Endothelial cell of umbilical vein (primary cell): ENCODE results near the gene ZNRD2. TPM values are rescaled to one million over a fixed set of nuclear protein-coding genes. Genes with fewer than 3 reads are reported as not detected.

ENCODE experiments used
- BruUV-seq: library from RNA; stranded (reverse); fragments of 400-500 nt; replicated peaks from 2 replicates; lab custom pipeline; 2021; lab: Mats Ljungman, UMichigan
- CTCF ChIA-PET: fragments of 300-600, 350-600 bp; sonication (Branson Sonifier 250); formaldehyde crosslinking; loops from one replicate; lab custom pipeline; 2021; ENCODE audit warnings: antibody characterized with exemption, inconsistent platforms; lab: Charles Lee
- POLR2A ChIA-PET: fragments of 300-600, 350-600 bp; sonication (Branson Sonifier 250); formaldehyde crosslinking; loops from one replicate; lab custom pipeline; 2021; ENCODE audit warnings: antibody characterized with exemption, inconsistent platforms; lab: Charles Lee
- DNase-seq: peaks from one replicate; pipeline ENCODE4 v3.0.0-alpha.2; 2011; ENCODE audit warnings: low read depth, low spot score
- FAIRE-seq: peaks from 2 replicates; lab custom pipeline; 2011; peaks lifted over from hg19 to GRCh38; lab: Jason Lieb, UNC
- H2AFZ ChIP-seq: 2 replicates; pipeline ENCODE4 v1.6.0; 2012; ENCODE audit warnings: low read depth, low read length, control low read depth, inconsistent platforms
- H3K27ac ChIP-seq: 2 replicates; pipeline ENCODE4 v1.5.1; 2011; ENCODE audit warnings: low read depth, mild to moderate bottlenecking, control low read depth, low read length, moderate library complexity; ENCODE audit not compliant: insufficient read depth
- H3K27me3 ChIP-seq, 2 experiments: 2 replicates each; pipeline versions ENCODE4 v1.6.0 to v1.6.1; 2011; ENCODE audit warnings: low read length in 2 of 2, mixed read lengths in 1 of 2; ENCODE audit not compliant: control insufficient read depth in 2 of 2, insufficient read depth in 2 of 2
- H3K36me3 ChIP-seq, 2 experiments: 2 replicates in 1 of 2; 3 replicates in 1 of 2; pipeline ENCODE4 v1.5.1; 2011; ENCODE audit warnings: low read length in 2 of 2, mild to moderate bottlenecking in 1 of 2, moderate library complexity in 1 of 2; ENCODE audit not compliant: control insufficient read depth in 2 of 2, insufficient read depth in 2 of 2; ENCODE audit errors: extremely low read depth in 1 of 2
- H3K4me1 ChIP-seq: 3 replicates; pipeline ENCODE4 v1.5.1; 2011; ENCODE audit warnings: mild to moderate bottlenecking, low read length; ENCODE audit not compliant: control insufficient read depth, insufficient read depth; ENCODE audit errors: extremely low read depth
- H3K4me2 ChIP-seq: 2 replicates; pipeline ENCODE4 v1.6.1; 2011; ENCODE audit warnings: low read length, control low read depth, mixed read lengths; ENCODE audit not compliant: insufficient read depth
- H3K4me3 ChIP-seq, 3 experiments: fragments of 200-600 bp in 1 of 3; sonication (generic), shearing (Covaris generic) in 1 of 3; replicated peaks in 1 of 3; 2 replicates each; pipeline ENCODE4 v1.5.1; 2011 to 2016; ENCODE audit warnings: control low read depth in 3 of 3, low read length in 3 of 3, mild to moderate bottlenecking in 2 of 3, inconsistent platforms in 1 of 3, low read depth in 1 of 3, moderate library complexity in 1 of 3; ENCODE audit not compliant: insufficient read depth in 1 of 3
- H3K79me2 ChIP-seq: 2 replicates; pipeline ENCODE4 v1.6.0; 2012; ENCODE audit warnings: low read length, inconsistent platforms; ENCODE audit not compliant: control insufficient read depth, insufficient read depth
- H3K9ac ChIP-seq: replicated peaks from 2 replicates; pipeline ENCODE3; 2011; ENCODE audit warnings: low read length, control low read depth; ENCODE audit not compliant: insufficient read depth; ENCODE audit errors: extremely low read depth
- H3K9me1 ChIP-seq: replicated peaks from 3 replicates; pipeline ENCODE4 v1.6.0; 2011; ENCODE audit warnings: mild to moderate bottlenecking, low read length; ENCODE audit not compliant: control insufficient read depth, insufficient read depth; ENCODE audit errors: extremely low read depth
- H3K9me3 ChIP-seq: replicated peaks from 2 replicates; pipeline ENCODE4 v1.5.1; 2012; ENCODE audit warnings: low read length, inconsistent platforms; ENCODE audit not compliant: control insufficient read depth, insufficient read depth
- H4K20me1 ChIP-seq: replicated peaks from 2 replicates; pipeline ENCODE3; 2011; ENCODE audit warnings: mild to moderate bottlenecking, low read length; ENCODE audit not compliant: control insufficient read depth, insufficient read depth; ENCODE audit errors: extremely low read depth
- EZH2 ChIP-seq: IDR thresholded peaks from 2 replicates; pipeline ENCODE4 v1.6.1; 2012; ENCODE audit warnings: borderline replicate concordance, low read depth, mild to moderate bottlenecking, moderate library complexity, low read length, inconsistent platforms; ENCODE audit not compliant: severe bottlenecking
- FOS ChIP-seq: IDR thresholded peaks from 2 replicates; pipeline ENCODE4 v1.6.1; 2011; ENCODE audit warnings: mild to moderate bottlenecking, low read length, moderate library complexity, borderline replicate concordance; ENCODE audit not compliant: insufficient read depth
- GATA2 ChIP-seq: IDR thresholded peaks from 2 replicates; pipeline ENCODE4 v1.7.0; 2011; ENCODE audit warnings: low read depth, mild to moderate bottlenecking, moderate library complexity, mixed read lengths, low read length; ENCODE audit not compliant: insufficient read length, insufficient read depth
- JUN ChIP-seq: IDR thresholded peaks from 2 replicates; pipeline ENCODE4 v1.6.1; 2011; ENCODE audit warnings: borderline replicate concordance, low read depth; ENCODE audit not compliant: insufficient read length, insufficient read depth
- MYC ChIP-seq: IDR thresholded peaks from one replicate; pipeline ENCODE4 v1.6.1; 2011; ENCODE audit warnings: mild to moderate bottlenecking, low read depth, low read length
- POLR2A ChIP-seq: IDR thresholded peaks from 2 replicates; pipeline ENCODE4 v1.6.1; 2012; ENCODE audit warnings: low read depth, mild to moderate bottlenecking, control low read depth, low read length
- POLR2AphosphoS5 ChIP-seq: IDR thresholded peaks from 2 replicates; pipeline ENCODE4 v1.6.1; 2012; ENCODE audit warnings: low read depth, mild to moderate bottlenecking, control low read depth, low read length, moderate library complexity; ENCODE audit not compliant: insufficient read depth
- dilution Hi-C: fragments of 300-500 bp; cut with MboI; formaldehyde crosslinking; loops from one replicate; pipeline ENCODE4 v1.15.0; 2019; ENCODE audit warnings: low sequenced_read_pairs; ENCODE audit not compliant: extremely low pct_ligation_motif_present
- intact Hi-C: fragments of 100-400 bp; cut with micrococcal nuclease; formaldehyde crosslinking; loops from one replicate; pipeline ENCODE4 v1.10.0; 2022
- polyA plus RNA-seq, 4 experiments: library from polyadenylated mRNA; depleted of rRNA in 3 of 4; stranded (reverse) in 3 of 4; unstranded in 1 of 4; fragments of >200 nt; gene quantifications; 2 replicates each; pipeline versions ENCODE4 v1.2.1 to v1.2.3, GENCODE V29; 2011 to 2012; ENCODE audit warnings: missing spikeins in 1 of 4
- total RNA-seq: library from RNA; stranded (reverse); gene quantifications from 2 replicates; pipeline ENCODE4 v1.2.3, GENCODE V29; 2021
- TF ChIP-seq, protein P1 (sequence below): IDR thresholded peaks from 2 replicates; pipeline ENCODE4 v1.6.1; 2011; ENCODE audit not compliant: insufficient read depth, insufficient read length
- TF ChIP-seq, protein P2 (sequence below), 2 donors: IDR thresholded peaks; 1 replicate in 1 of 2; 2 replicates in 1 of 2; pipeline ENCODE4 v1.5.1; 2011; ENCODE audit warnings: low read length in 2 of 2, mild to moderate bottlenecking in 2 of 2, moderate library complexity in 2 of 2, control low read depth in 1 of 2, inconsistent platforms in 1 of 2, low read depth in 1 of 2; ENCODE audit not compliant: insufficient read depth in 1 of 2; ENCODE audit errors: extremely low read depth in 1 of 2

The ZNRD2 gene
- total and polyA plus RNA-seq, 2 donors (not counting 3 experiments of a cell fraction or from before 2014, with no cell fraction given) = 40.8 to 96.7 TPM

DNA sequence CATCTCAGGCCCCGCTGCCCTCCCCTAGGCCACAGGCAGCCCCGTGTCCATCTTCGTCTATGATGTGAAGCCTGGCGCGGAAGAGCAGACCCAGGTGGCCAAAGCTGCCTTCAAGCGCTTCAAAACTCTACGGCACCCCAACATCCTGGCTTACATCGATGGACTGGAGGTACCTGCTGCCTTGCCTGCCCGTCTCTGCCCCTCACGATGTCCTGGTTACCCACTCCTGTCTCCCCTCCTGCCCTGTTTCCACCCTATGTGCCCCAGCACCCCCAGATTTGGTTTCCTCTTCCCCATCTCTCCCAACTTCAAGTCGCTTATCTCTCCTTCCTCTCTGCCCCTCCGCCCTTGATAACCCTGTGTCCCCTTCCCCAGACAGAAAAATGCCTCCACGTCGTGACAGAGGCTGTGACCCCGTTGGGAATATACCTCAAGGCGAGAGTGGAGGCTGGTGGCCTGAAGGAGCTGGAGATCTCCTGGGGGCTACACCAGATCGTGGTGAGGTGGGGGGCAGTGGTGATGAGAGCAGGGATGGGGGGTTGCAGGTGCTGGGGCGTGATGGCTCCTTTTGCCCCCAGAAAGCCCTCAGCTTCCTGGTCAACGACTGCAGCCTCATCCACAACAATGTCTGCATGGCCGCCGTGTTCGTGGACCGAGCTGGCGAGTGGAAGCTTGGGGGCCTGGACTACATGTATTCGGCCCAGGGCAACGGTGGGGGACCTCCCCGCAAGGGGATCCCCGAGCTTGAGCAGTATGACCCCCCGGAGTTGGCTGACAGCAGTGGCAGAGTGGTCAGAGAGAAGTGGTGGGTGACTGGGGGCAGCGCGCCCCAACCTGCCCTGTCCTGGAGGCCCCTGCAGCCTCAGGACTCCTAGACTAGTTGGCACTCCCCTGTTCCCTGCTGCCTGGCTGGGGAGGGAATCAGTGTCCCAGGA, 44.5 kb upstream of the ZNRD2 start:
- peak overlapping the region; percentile 39 to 99 (median 54) for H3K4me3 ChIP-seq
- no peaks in the 10 kb centered on the region for H4K20me1 ChIP-seq
- peak overlapping the region; percentile 60 for H3K27ac ChIP-seq
- peaks cover 21% of the 10 kb centered on the region for H3K79me2 ChIP-seq
- TSS peak; percentile 47 for BruUV-seq
- peak overlapping the region; percentile 91 for H3K9ac ChIP-seq
- no peak overlapping the region for H2AFZ ChIP-seq
- dilution Hi-C loops (no loop called here), intact Hi-C loops (loop anchor here (1.0 kb wide), 1 partner anchor 14 kb away; no protein-coding TSS in a partner anchor)
- H3K4me2 ChIP-seq = peak overlapping the region; percentile 32
- DNase-seq (no peak), FAIRE-seq (no peak)
- CTCF ChIA-PET = interaction anchor here (1.0 to 2.5 kb wide), 7 partner anchors 10 to 69 kb away, joined by 3 to 8 read pairs (median 6); partner anchors contain the start of genes EHBP1L1 and FAM89B
- no peaks in the 10 kb centered on the region for H3K9me3 ChIP-seq
- H3K36me3 ChIP-seq = peaks cover 9 to 26% of the 10 kb centered on the region in 2 experiments
- H3K4me1 ChIP-seq = peaks cover 11% of the 10 kb centered on the region
- H3K27me3 ChIP-seq = no peaks in the 10 kb centered on the region
- no peaks in the 10 kb centered on the region for H3K9me1 ChIP-seq
- TF ChIP-seq POLR2A = no peak
- TF ChIP-seq GATA2 = no peak
- TF ChIP-seq, protein P1, sequence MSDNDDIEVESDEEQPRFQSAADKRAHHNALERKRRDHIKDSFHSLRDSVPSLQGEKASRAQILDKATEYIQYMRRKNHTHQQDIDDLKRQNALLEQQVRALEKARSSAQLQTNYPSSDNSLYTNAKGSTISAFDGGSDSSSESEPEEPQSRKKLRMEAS = no peak
- TF ChIP-seq, protein P2, sequence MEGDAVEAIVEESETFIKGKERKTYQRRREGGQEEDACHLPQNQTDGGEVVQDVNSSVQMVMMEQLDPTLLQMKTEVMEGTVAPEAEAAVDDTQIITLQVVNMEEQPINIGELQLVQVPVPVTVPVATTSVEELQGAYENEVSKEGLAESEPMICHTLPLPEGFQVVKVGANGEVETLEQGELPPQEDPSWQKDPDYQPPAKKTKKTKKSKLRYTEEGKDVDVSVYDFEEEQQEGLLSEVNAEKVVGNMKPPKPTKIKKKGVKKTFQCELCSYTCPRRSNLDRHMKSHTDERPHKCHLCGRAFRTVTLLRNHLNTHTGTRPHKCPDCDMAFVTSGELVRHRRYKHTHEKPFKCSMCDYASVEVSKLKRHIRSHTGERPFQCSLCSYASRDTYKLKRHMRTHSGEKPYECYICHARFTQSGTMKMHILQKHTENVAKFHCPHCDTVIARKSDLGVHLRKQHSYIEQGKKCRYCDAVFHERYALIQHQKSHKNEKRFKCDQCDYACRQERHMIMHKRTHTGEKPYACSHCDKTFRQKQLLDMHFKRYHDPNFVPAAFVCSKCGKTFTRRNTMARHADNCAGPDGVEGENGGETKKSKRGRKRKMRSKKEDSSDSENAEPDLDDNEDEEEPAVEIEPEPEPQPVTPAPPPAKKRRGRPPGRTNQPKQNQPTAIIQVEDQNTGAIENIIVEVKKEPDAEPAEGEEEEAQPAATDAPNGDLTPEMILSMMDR (IDR thresholded peaks at IDR 0.05; ENCODE audit: extremely low read depth in 1 of 2, insufficient read depth in 1 of 2, low read depth in 1 of 2, low read length in 2 of 2) = no peak
- no peak for TF ChIP-seq MYC
- TF ChIP-seq EZH2 = no peak
- TF ChIP-seq FOS = no peak
- no peak for TF ChIP-seq POLR2AphosphoS5
- TF ChIP-seq JUN = no peak
- POLR2A ChIA-PET = interaction anchor here (0.6 to 1.0 kb wide), 2 partner anchors 60 to 103 kb away, joined by 3 read pairs; partner anchors contain the start of gene NEAT1
